Measurements from ENCODE around the gene EPHB1. TPM values are rescaled to one million over a fixed set of nuclear protein-coding genes. Genes with fewer than 3 reads are reported as not detected.

EPHB1 gene
- polyA plus RNA-seq, 1 donor from 2014 or later, result 18.7 TPM

DNA sequence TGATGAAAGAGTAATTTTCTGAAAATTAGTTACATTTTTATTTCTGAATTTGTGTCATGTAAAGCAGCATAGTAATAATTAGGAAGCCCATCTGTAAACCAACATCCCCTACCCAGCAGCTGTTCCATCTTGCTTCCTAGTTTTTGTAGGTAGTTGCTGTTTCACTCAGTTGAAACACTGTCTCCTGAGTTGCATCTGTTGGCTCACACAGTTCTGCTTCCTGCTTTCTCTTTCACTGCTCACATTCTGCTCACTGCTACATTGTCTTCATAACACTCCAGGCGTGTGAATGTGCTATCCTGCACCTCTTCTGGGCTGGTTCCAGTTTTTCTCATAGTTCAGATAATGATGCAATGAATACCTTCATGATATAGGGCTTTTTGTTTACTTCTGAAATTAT, 123.4 kb downstream of the EPHB1 start:
- Histone ChIP-seq H3K9me3 (ENCODE audit: low read length) (no peaks in the 10 kb centered on the region), H3K27me3 (ENCODE audit: insufficient read depth, low read depth, low read length) (no peaks in the 10 kb centered on the region), H3K36me3 (ENCODE audit: insufficient read depth, low read length) (no peaks in the 10 kb centered on the region), H3K4me2 (ENCODE audit: low read length) (no peak overlapping the region), H4K20me1 (ENCODE audit: insufficient read depth) (no peaks in the 10 kb centered on the region), H3K4me3 (ENCODE audit: low read length) (no peak overlapping the region), H3K27ac (ENCODE audit: low read length) (no peak overlapping the region), H3K9ac (ENCODE audit: low read length) (no peak overlapping the region), H3K79me2 (replicated peaks; ENCODE audit: insufficient read depth, low read length) (no peaks in the 10 kb centered on the region), H3K9me2 (ENCODE audit: insufficient read depth, low read length) (no peaks in the 10 kb centered on the region), H2AFZ (ENCODE audit: low read depth, low read length) (no peak overlapping the region), H3F3A (ENCODE audit: insufficient read depth, low read length, poor library complexity, severe bottlenecking) (no peaks in the 10 kb centered on the region)
- no peak for TF ChIP-seq TAF1 (IDR thresholded peaks at IDR 0.05; ENCODE audit: low read depth)
- no peak for TF ChIP-seq EZH2 (IDR thresholded peaks at IDR 0.05; ENCODE audit: borderline replicate concordance, insufficient read depth, low read length, poor library complexity, severe bottlenecking)
- TF ChIP-seq SMC3 (conservative IDR thresholded peaks at IDR 0.05; ENCODE audit: poor library complexity), result no peak
- TF ChIP-seq RAD21 (conservative IDR thresholded peaks at IDR 0.05), result no peak
- TF ChIP-seq, protein P1, sequence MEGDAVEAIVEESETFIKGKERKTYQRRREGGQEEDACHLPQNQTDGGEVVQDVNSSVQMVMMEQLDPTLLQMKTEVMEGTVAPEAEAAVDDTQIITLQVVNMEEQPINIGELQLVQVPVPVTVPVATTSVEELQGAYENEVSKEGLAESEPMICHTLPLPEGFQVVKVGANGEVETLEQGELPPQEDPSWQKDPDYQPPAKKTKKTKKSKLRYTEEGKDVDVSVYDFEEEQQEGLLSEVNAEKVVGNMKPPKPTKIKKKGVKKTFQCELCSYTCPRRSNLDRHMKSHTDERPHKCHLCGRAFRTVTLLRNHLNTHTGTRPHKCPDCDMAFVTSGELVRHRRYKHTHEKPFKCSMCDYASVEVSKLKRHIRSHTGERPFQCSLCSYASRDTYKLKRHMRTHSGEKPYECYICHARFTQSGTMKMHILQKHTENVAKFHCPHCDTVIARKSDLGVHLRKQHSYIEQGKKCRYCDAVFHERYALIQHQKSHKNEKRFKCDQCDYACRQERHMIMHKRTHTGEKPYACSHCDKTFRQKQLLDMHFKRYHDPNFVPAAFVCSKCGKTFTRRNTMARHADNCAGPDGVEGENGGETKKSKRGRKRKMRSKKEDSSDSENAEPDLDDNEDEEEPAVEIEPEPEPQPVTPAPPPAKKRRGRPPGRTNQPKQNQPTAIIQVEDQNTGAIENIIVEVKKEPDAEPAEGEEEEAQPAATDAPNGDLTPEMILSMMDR (IDR thresholded peaks at IDR 0.05; ENCODE audit: poor library complexity, severe bottlenecking), result no peak
- TF ChIP-seq, protein P2, sequence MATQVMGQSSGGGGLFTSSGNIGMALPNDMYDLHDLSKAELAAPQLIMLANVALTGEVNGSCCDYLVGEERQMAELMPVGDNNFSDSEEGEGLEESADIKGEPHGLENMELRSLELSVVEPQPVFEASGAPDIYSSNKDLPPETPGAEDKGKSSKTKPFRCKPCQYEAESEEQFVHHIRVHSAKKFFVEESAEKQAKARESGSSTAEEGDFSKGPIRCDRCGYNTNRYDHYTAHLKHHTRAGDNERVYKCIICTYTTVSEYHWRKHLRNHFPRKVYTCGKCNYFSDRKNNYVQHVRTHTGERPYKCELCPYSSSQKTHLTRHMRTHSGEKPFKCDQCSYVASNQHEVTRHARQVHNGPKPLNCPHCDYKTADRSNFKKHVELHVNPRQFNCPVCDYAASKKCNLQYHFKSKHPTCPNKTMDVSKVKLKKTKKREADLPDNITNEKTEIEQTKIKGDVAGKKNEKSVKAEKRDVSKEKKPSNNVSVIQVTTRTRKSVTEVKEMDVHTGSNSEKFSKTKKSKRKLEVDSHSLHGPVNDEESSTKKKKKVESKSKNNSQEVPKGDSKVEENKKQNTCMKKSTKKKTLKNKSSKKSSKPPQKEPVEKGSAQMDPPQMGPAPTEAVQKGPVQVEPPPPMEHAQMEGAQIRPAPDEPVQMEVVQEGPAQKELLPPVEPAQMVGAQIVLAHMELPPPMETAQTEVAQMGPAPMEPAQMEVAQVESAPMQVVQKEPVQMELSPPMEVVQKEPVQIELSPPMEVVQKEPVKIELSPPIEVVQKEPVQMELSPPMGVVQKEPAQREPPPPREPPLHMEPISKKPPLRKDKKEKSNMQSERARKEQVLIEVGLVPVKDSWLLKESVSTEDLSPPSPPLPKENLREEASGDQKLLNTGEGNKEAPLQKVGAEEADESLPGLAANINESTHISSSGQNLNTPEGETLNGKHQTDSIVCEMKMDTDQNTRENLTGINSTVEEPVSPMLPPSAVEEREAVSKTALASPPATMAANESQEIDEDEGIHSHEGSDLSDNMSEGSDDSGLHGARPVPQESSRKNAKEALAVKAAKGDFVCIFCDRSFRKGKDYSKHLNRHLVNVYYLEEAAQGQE (IDR thresholded peaks at IDR 0.05; ENCODE audit: borderline replicate concordance), result no peak
- TF ChIP-seq EP300 (conservative IDR thresholded peaks at IDR 0.05; ENCODE audit: poor library complexity, severe bottlenecking), result no peak
- no peak for TF ChIP-seq MXI1 (conservative IDR thresholded peaks at IDR 0.05; ENCODE audit: poor library complexity, severe bottlenecking)
- TF ChIP-seq POLR2AphosphoS5 (IDR thresholded peaks at IDR 0.05), result no peak

DNA sequence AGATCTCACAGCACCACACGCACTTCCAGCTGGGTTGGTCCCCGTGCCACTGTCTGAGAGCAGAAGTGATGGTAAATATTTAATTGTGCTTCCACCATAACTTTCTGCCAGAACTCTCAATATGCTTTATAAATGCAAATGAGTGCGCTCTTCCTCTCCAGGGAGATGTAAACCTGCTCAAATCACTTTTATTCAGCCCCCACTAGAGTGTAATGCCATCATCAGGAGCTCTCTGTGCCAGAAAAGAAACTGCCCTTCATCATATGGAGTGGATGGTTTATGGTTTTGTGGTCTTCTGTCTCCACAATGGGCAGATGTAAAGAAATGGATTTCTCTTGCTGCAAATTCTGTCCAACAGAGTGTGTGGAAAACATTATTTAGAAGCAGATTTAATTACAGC, 127.0 kb downstream of the EPHB1 start:
- Histone ChIP-seq H3K9ac (ENCODE audit: low read length) (no peak overlapping the region), H3K9me3 (ENCODE audit: low read length) (peaks cover 6% of the 10 kb centered on the region), H3K4me3 (ENCODE audit: low read length) (no peak overlapping the region), H3K79me2 (replicated peaks; ENCODE audit: insufficient read depth, low read length) (no peaks in the 10 kb centered on the region), H4K20me1 (ENCODE audit: insufficient read depth) (no peaks in the 10 kb centered on the region), H3K27me3 (ENCODE audit: insufficient read depth, low read depth, low read length) (no peaks in the 10 kb centered on the region), H3K4me2 (ENCODE audit: low read length) (no peak overlapping the region), H2AFZ (ENCODE audit: low read depth, low read length) (no peak overlapping the region), H3K9me2 (ENCODE audit: insufficient read depth, low read length) (no peaks in the 10 kb centered on the region), H3K36me3 (ENCODE audit: insufficient read depth, low read length) (no peaks in the 10 kb centered on the region), H3F3A (ENCODE audit: insufficient read depth, low read length, poor library complexity, severe bottlenecking) (no peaks in the 10 kb centered on the region), H3K27ac (ENCODE audit: low read length) (no peak overlapping the region)
- TF ChIP-seq, protein P2 (IDR thresholded peaks at IDR 0.05; ENCODE audit: borderline replicate concordance), result no peak
- TF ChIP-seq POLR2AphosphoS5 (IDR thresholded peaks at IDR 0.05) (no peak), RAD21 (conservative IDR thresholded peaks at IDR 0.05) (no peak), SMC3 (conservative IDR thresholded peaks at IDR 0.05; ENCODE audit: poor library complexity) (no peak), EZH2 (IDR thresholded peaks at IDR 0.05; ENCODE audit: borderline replicate concordance, insufficient read depth, low read length, poor library complexity, severe bottlenecking) (no peak), EP300 (conservative IDR thresholded peaks at IDR 0.05; ENCODE audit: poor library complexity, severe bottlenecking) (no peak)
